DND-41 (cell line): ENCODE results near the gene NDRG2.

Experiments
- EZH2 ChIP-seq: IDR thresholded peaks from 3 replicates; pipeline ENCODE4 v1.6.1; 2012; ENCODE audit warnings: borderline replicate concordance, low read depth, mild to moderate bottlenecking, moderate library complexity, low read length, inconsistent platforms; ENCODE audit not compliant: severe bottlenecking
- TF ChIP-seq, protein P1 (sequence below): IDR thresholded peaks from 2 replicates; pipeline ENCODE4 v1.5.1; 2012; ENCODE audit warnings: borderline replicate concordance, low read length, moderate library complexity, mild to moderate bottlenecking; ENCODE audit not compliant: poor library complexity, severe bottlenecking; ENCODE audit errors: extremely low read depth

DNA sequence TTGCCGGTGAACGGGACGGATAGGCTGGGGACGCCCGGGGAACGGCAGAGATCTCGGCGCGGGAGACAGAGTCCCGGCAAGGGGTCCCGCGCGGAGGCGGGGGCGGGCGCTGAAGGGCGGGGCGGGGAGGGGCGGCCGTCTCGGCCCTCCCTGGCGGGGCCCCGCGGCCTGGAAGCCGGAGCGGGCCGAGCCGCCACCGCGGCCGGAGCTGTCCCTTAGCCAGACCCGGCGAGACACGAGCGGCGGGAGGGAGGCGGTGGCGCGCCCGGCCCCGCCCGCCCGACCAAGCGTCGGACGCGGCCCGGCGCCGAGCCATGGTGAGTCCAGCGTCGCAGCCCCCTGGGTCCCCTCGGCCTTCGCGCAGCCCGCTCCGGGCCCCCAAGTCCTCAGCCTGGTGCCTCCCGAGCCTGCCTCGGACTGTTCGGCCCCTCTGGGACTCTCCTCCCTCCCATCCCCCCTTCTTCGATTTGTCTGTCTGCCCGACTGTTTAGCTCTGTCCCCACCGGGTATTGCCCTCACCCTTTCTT, 45.3 kb upstream of the NDRG2 start, which contains the start of gene ARHGEF40:
- TF ChIP-seq, protein P1, sequence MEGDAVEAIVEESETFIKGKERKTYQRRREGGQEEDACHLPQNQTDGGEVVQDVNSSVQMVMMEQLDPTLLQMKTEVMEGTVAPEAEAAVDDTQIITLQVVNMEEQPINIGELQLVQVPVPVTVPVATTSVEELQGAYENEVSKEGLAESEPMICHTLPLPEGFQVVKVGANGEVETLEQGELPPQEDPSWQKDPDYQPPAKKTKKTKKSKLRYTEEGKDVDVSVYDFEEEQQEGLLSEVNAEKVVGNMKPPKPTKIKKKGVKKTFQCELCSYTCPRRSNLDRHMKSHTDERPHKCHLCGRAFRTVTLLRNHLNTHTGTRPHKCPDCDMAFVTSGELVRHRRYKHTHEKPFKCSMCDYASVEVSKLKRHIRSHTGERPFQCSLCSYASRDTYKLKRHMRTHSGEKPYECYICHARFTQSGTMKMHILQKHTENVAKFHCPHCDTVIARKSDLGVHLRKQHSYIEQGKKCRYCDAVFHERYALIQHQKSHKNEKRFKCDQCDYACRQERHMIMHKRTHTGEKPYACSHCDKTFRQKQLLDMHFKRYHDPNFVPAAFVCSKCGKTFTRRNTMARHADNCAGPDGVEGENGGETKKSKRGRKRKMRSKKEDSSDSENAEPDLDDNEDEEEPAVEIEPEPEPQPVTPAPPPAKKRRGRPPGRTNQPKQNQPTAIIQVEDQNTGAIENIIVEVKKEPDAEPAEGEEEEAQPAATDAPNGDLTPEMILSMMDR, result no peak
- TF ChIP-seq EZH2, result no peak
